WI38 (cell line): Measurements from ENCODE around the gene NKIRAS1.
"Not testable (repeated sequence)": the region's sequence is repeated elsewhere in the genome, so short reads cannot be mapped to it uniquely, and the experiment has no call there.

Experiments
- H3K4me3 ChIP-seq: 2 replicates; pipeline ENCODE4 v1.5.1; 2011; ENCODE audit warnings: low read depth, mild to moderate bottlenecking, control low read depth, low read length
- TF ChIP-seq, protein P1 (sequence below): IDR thresholded peaks from 2 replicates; pipeline ENCODE4 v1.5.1; 2012; ENCODE audit warnings: low read depth, mild to moderate bottlenecking, control low read depth, low read length

Gene NKIRAS1

GRCh38 chr3:23859839-23860382 is 56.9 kb downstream of the NKIRAS1 start:
- H3K4me3 ChIP-seq: no peak overlapping the region
- TF ChIP-seq, protein P1, sequence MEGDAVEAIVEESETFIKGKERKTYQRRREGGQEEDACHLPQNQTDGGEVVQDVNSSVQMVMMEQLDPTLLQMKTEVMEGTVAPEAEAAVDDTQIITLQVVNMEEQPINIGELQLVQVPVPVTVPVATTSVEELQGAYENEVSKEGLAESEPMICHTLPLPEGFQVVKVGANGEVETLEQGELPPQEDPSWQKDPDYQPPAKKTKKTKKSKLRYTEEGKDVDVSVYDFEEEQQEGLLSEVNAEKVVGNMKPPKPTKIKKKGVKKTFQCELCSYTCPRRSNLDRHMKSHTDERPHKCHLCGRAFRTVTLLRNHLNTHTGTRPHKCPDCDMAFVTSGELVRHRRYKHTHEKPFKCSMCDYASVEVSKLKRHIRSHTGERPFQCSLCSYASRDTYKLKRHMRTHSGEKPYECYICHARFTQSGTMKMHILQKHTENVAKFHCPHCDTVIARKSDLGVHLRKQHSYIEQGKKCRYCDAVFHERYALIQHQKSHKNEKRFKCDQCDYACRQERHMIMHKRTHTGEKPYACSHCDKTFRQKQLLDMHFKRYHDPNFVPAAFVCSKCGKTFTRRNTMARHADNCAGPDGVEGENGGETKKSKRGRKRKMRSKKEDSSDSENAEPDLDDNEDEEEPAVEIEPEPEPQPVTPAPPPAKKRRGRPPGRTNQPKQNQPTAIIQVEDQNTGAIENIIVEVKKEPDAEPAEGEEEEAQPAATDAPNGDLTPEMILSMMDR: no peak

GRCh38 chr3:23859012-23859743 is 57.6 kb downstream of the NKIRAS1 start:
- TF ChIP-seq, protein P1: no peak
- H3K4me3 ChIP-seq: no peak overlapping the region

DNA sequence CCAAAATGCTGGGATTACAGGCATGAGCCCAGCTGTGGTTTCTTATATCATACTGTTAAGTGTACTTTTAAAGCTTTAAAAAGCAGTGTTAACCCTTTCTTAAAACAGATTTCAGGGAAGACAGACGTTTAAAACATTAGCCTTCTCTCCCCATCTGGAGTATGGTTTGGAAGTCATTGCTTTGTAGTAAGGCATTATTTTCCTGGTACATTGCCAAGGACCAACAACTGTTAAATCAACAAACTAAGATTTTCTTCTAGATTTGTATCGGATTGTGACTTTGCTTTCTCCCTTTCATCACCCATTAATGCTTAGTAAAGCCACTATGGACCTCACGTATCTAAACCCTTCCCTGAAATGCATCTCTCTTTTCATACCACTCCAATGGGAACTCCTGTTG is 60.5 kb downstream of the NKIRAS1 start:
- TF ChIP-seq, protein P1: no peak

GRCh38 chr3:23849462-23849861 is 67.3 kb downstream of the NKIRAS1 start:
- H3K4me3 ChIP-seq: not testable (repeated sequence)

More for the DNA sequence above, 60.5 kb downstream of the NKIRAS1 start:
- no peak overlapping the region for H3K4me3 ChIP-seq

DNA sequence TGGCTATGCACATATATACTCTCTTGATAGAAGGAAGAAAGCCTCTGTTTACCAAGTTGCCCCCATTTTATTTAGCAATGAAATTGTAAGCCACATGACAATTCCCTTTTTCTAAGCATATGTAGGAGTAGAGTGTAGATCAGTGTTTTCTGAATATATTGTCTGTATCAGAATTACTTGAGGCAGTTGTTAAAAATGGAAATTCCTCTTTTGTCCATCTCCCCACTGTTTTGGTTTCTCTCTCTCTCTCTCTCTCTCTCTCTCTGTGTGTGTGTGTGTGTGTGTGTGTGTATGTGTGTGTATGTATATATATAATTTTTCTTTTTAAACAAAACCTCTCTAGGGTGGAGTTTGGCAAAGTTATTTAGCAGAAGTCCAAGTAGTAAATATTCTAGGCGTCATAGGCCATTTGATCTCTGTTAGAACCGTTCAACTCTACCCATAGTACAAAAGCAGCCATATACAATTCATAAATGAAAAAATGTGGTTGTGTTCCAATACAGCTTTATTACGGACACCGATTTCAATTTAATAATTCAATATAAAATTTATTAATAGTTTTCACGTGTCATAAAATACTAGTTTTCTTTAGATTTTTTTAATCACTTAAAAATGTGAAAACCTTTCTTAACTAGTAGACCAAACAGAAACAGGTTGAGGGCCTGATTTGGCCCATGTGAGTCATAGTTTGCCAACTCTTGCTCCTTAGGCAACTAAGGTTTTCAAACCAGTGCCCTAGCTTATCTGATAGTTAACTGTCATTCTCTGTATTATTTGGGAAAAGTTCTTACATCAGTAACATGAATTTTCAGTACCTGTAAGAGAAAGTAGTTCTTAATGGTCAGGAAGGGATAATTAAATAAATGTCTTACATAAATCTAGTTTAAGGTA is 71.2 kb downstream of the NKIRAS1 start:
- H3K4me3 ChIP-seq: no peak overlapping the region
- TF ChIP-seq, protein P1: no peak

- TF ChIP-seq, protein P1: no peak
Measured at GRCh38 chr3:23843869-23844268, 72.9 kb downstream of the NKIRAS1 start.

More at GRCh38 chr3:23843869-23844268, 72.9 kb downstream of the NKIRAS1 start:
- H3K4me3 ChIP-seq: no peak overlapping the region
